PC-3 (cell line): ENCODE data around the gene KLK4.

Source experiments
- CTCF ChIP-seq: fragments of 300-600 bp; sonication (generic); conservative IDR thresholded peaks from 2 replicates; pipeline ENCODE4 v1.5.1; 2017; ENCODE audit warnings: antibody characterized with exemption, low read depth, mild to moderate bottlenecking, low read length
- EZH2 ChIP-seq: fragments of 300-600 bp; sonication (generic); IDR thresholded peaks from one replicate; pipeline ENCODE4 v1.6.1; 2017; ENCODE audit warnings: antibody characterized with exemption, mild to moderate bottlenecking, low read length; ENCODE audit not compliant: unreplicated experiment
- EZH2phosphoT487 ChIP-seq: fragments of 300-600 bp; sonication (generic); IDR thresholded peaks from 2 replicates; pipeline ENCODE4 v1.6.1; 2018; ENCODE audit warnings: mild to moderate bottlenecking, antibody characterized with exemption, low read length, borderline replicate concordance

DNA sequence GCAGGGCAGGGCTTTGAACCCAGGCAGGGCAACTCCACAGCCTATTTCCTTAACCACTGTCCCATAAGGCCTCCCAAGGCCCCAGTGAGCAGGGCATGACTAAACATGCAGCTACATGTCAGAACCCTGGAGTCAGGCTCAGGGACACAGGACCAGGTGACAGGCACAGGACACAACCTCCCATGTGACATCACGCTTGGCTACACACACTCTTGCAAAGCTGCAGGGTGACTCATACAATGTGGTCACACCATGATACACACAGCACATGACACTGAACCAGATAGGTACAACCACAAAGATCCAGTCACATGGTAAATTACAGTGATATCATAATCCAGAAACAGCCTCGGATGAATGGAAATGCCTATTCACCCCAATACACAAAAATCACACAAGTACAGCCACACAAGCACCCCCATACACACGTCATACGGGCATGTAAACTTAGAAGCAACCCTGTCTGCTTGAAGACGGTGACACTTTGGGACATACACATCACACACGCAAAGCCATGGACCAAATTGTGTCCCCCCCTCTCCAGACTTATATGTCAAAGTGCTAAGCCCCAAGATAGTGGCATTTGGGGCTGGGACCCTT is 14.5 kb downstream of the KLK4 start:
- TF ChIP-seq EZH2phosphoT487 (no peak), CTCF (no peak), EZH2 (no peak)
